K562 treated with DMSO at 1 percent for 24 hours (cell line): ENCODE data around the gene PXDC1. TPM values are rescaled to one million over a fixed set of nuclear protein-coding genes. Genes with fewer than 3 reads are reported as not detected.

Experiments used
- total RNA-seq: library from RNA; unstranded; fragments of 300-600 nt; gene quantifications from 2 replicates; pipeline ENCODE4 v1.2.3, GENCODE V29; 2022; ENCODE audit warnings: low read depth; ENCODE audit not compliant: insufficient read depth

The PXDC1 gene
- total RNA-seq, result 0.29 and 0.36 TPM in 2 replicates

GRCh38 chr6:3751077-3751729, at the start of gene PXDC1:
TSS of gene PXDC1 (minus strand) at chr6:3751713. CDS start at chr6:3751531, 182 bp downstream.

Other genes starting within 250 kb of the PXDC1 start
- gene FAM50B, start 97.7 kb upstream of the PXDC1 start, total RNA-seq, result 0.59 and 0.73 TPM in 2 replicates